Loucy (cell line): ENCODE measurements around the gene AATK.

ENCODE experiments used
- H2AFZ ChIP-seq: fragments of 200-600 bp; sonication (generic); 2 replicates; pipeline ENCODE4 v1.6.0; 2016; ENCODE audit warnings: antibody characterized with exemption, mild to moderate bottlenecking, low read length, moderate library complexity
- H3F3A ChIP-seq: fragments of 200-600 bp; 2 replicates; pipeline ENCODE4 v1.6.0; 2016; ENCODE audit warnings: antibody characterized with exemption, low read depth, mild to moderate bottlenecking
- H3K27me3 ChIP-seq: fragments of 200-600 bp; sonication (generic); 2 replicates; pipeline ENCODE4 v1.6.1; 2014; ENCODE audit warnings: low read length, mild to moderate bottlenecking; ENCODE audit not compliant: insufficient read depth, poor library complexity, severe bottlenecking
- H3K36me3 ChIP-seq: fragments of 200-600 bp; sonication (generic); 2 replicates; pipeline ENCODE4 v1.6.1; 2016; ENCODE audit warnings: low read length; ENCODE audit not compliant: insufficient read depth
- H3K4me1 ChIP-seq: fragments of 200-600 bp; sonication (generic); 2 replicates; pipeline ENCODE4 v1.5.1; 2014; ENCODE audit warnings: low read length, mild to moderate bottlenecking; ENCODE audit not compliant: insufficient read depth, poor library complexity, severe bottlenecking
- H3K4me2 ChIP-seq: fragments of 200-600 bp; sonication (generic); 2 replicates; pipeline ENCODE4 v1.6.0; 2014; ENCODE audit warnings: antibody characterized with exemption, low read length, low read depth, mild to moderate bottlenecking; ENCODE audit not compliant: poor library complexity, severe bottlenecking
- H3K4me3 ChIP-seq: fragments of 200-600 bp; sonication (generic); 2 replicates; pipeline ENCODE4 v1.5.1; 2014; ENCODE audit warnings: low read length, mild to moderate bottlenecking, mixed read lengths; ENCODE audit not compliant: poor library complexity, severe bottlenecking
- H3K79me2 ChIP-seq: fragments of 200-600 bp; sonication (generic); 2 replicates; pipeline ENCODE4 v1.6.1; 2014; ENCODE audit warnings: low read length; ENCODE audit not compliant: insufficient read depth
- H3K9ac ChIP-seq: fragments of 200-600 bp; sonication (generic); 2 replicates; pipeline ENCODE4 v1.6.0; 2014; ENCODE audit warnings: mild to moderate bottlenecking, low read depth, low read length, moderate library complexity; ENCODE audit not compliant: poor library complexity, severe bottlenecking
- H3K9me2 ChIP-seq: fragments of 200-600 bp; sonication (generic); replicated peaks from 2 replicates; pipeline ENCODE4 v1.6.1; 2016; ENCODE audit warnings: low read depth, low read length, mixed read lengths
- H3K9me3 ChIP-seq: fragments of 200-600 bp; sonication (generic); 2 replicates; pipeline ENCODE4 v1.6.1; 2014; ENCODE audit warnings: mild to moderate bottlenecking, antibody characterized with exemption, low read length, low read depth; ENCODE audit not compliant: insufficient read depth
- H4K20me1 ChIP-seq: fragments of 200-600 bp; sonication (generic); 2 replicates; pipeline ENCODE4 v1.6.0; 2014; ENCODE audit warnings: antibody characterized with exemption, low read length, mild to moderate bottlenecking; ENCODE audit not compliant: insufficient read depth, poor library complexity, severe bottlenecking
- EZH2phosphoT487 ChIP-seq: fragments of 200-600 bp; IDR thresholded peaks from 2 replicates; pipeline ENCODE4 v1.6.1; 2018; ENCODE audit warnings: antibody characterized with exemption, mild to moderate bottlenecking, moderate library complexity, borderline replicate concordance
- TF ChIP-seq, protein P1 (sequence below): fragments of 200-600 bp; sonication (generic); conservative IDR thresholded peaks from 2 replicates; pipeline ENCODE4 v1.5.1; 2014; ENCODE audit warnings: mild to moderate bottlenecking, antibody characterized with exemption, low read length

Gene AATK

DNA sequence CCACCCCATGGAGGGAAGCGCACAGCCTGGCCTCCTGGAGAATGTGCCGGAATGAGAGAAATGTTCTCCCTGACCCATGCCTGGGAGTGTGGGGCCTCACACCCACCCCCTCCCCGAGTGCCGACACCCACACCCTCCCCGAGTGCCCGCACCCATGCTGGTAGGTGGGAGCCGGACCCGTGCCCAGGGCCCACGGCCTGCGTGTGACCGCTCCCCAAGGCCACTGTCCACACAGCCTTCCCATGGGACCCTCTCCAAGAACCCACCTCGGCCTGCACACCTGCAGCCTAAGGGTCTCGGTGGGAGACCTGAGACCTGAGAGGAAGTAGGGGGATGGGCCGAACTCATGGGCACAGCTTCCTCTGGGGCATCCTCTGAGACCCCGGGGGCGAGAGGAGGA is 4.0 kb downstream of the AATK start:
- Histone ChIP-seq H3K9ac (no peak overlapping the region), H3K4me3 (no peak overlapping the region), H3K9me3 (no peaks in the 10 kb centered on the region), H3K4me2 (no peak overlapping the region), H4K20me1 (no peaks in the 10 kb centered on the region), H3K79me2 (no peaks in the 10 kb centered on the region), H3F3A (no peaks in the 10 kb centered on the region), H3K4me1 (no peaks in the 10 kb centered on the region), H3K27me3 (no peaks in the 10 kb centered on the region), H2AFZ (no peak overlapping the region), H3K36me3 (no peaks in the 10 kb centered on the region), H3K9me2 (no peaks in the 10 kb centered on the region)
- TF ChIP-seq, protein P1, sequence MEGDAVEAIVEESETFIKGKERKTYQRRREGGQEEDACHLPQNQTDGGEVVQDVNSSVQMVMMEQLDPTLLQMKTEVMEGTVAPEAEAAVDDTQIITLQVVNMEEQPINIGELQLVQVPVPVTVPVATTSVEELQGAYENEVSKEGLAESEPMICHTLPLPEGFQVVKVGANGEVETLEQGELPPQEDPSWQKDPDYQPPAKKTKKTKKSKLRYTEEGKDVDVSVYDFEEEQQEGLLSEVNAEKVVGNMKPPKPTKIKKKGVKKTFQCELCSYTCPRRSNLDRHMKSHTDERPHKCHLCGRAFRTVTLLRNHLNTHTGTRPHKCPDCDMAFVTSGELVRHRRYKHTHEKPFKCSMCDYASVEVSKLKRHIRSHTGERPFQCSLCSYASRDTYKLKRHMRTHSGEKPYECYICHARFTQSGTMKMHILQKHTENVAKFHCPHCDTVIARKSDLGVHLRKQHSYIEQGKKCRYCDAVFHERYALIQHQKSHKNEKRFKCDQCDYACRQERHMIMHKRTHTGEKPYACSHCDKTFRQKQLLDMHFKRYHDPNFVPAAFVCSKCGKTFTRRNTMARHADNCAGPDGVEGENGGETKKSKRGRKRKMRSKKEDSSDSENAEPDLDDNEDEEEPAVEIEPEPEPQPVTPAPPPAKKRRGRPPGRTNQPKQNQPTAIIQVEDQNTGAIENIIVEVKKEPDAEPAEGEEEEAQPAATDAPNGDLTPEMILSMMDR, result no peak
- TF ChIP-seq EZH2phosphoT487, result no peak

DNA sequence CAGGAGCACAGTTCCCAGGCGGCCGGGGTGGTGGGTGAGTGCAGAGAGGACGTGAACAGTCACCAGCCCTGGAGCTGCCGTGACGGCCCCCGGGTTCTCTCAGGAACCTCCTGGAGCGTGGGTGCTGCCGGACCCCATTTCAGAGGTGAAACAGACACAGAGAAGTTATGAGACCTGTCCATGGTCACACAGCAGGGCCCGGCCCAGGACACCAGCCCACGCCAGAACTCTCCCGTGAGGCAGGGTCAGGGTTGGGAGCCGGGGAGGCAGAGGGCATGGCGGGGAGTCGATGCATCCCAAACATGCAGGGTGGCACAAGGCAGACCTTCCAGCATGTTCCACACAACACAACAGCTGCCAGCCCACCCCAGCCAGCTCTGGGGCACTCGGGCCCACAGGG is 4.5 kb downstream of the AATK start:
- Histone ChIP-seq H3K9ac (no peak overlapping the region), H3K4me3 (no peak overlapping the region), H3K79me2 (no peaks in the 10 kb centered on the region), H3F3A (no peaks in the 10 kb centered on the region), H2AFZ (no peak overlapping the region), H4K20me1 (no peaks in the 10 kb centered on the region), H3K4me1 (no peaks in the 10 kb centered on the region), H3K9me2 (no peaks in the 10 kb centered on the region), H3K36me3 (no peaks in the 10 kb centered on the region), H3K9me3 (no peaks in the 10 kb centered on the region), H3K27me3 (no peaks in the 10 kb centered on the region), H3K4me2 (no peak overlapping the region)
- TF ChIP-seq EZH2phosphoT487, result no peak
- TF ChIP-seq, protein P1, result no peak

DNA sequence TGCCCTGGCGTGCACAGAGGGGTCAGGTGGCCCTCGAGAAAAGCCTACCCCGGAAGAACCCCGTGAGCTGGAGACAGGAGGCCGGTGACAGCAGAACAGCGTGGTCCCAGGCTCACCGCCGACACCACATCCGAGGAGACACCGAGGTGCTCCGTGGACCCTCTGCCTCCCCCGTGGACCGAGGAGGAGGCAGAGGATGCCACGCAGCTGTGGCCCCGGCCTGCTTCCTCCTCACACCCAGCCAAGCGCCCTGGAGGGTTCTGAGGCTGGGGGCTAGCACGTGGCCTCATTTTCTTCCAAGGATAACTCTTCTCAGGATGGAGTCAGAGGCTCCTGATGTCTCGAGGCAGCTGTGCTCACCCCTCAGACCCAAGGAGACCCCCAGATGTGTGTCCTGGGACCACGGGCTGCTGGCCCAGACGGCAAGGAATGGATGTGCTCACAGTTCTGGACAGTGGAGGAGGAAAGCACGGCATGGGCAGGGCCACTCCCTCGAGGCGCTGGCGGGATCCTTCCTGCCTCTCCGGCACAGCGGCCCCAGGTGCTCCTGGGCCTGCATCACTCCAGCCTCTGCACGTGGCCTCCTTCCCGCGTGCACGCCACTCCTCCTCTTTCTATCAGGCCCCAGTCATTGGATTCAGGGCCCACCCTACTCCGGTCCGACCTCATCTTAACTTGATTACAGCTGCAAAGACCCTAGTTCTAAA is 5.1 kb downstream of the AATK start:
- no peak overlapping the region for H3K4me3 ChIP-seq
- H3K9me2 ChIP-seq, result no peaks in the 10 kb centered on the region
- no peaks in the 10 kb centered on the region for H3K36me3 ChIP-seq
- H3K9ac ChIP-seq, result no peak overlapping the region
- TF ChIP-seq, protein P1, result no peak
- no peak for TF ChIP-seq EZH2phosphoT487
- no peaks in the 10 kb centered on the region for H3K79me2 ChIP-seq
- no peak overlapping the region for H2AFZ ChIP-seq
- H3K27me3 ChIP-seq, result no peaks in the 10 kb centered on the region
- H3K9me3 ChIP-seq, result no peaks in the 10 kb centered on the region
- no peaks in the 10 kb centered on the region for H3F3A ChIP-seq
- H3K4me2 ChIP-seq, result no peak overlapping the region
- H3K4me1 ChIP-seq, result no peaks in the 10 kb centered on the region
- no peaks in the 10 kb centered on the region for H4K20me1 ChIP-seq
